Measurements from ENCODE around the gene AMFR. TPM values are rescaled to one million over a fixed set of nuclear protein-coding genes. Genes with fewer than 3 reads are reported as not detected.

The AMFR gene
- total RNA-seq, 1 experiment from 2014 or later: 25.6 TPM

DNA sequence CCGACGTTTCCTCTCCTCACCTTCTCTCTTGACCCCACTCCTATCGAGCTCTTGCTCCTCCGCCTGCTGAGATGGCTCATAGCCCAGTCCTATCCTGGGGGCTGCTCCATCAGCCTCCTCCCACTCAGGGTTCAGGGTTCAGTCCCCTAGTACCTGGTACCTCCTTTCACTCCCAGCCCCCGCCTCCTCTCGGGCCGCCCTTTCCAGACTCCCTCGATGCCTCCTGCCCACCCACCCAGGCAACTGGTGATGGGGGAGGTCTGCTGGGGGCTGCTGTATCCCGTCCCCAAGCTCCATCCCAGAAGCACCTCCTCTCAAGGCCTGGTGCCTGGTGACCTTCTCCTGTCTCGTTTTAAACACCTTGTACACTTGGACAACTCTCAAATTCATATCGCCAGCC lies 93.9 kb downstream of the AMFR start:
- H3K27me3 Mint-ChIP-seq (ENCODE audit: low read depth): peaks cover 1% of the 10 kb centered on the region; the same call in 1 of the 2 replicates
- H3K4me2 ChIP-seq (ENCODE audit: insufficient read depth, insufficient read length, low read length): no peak overlapping the region
- H2BK12ac ChIP-seq (ENCODE audit: insufficient read length, low read depth, low read length): no peak overlapping the region
- H3K36me3 Mint-ChIP-seq (ENCODE audit: insufficient read depth in 1 of 3, low read depth in 3 of 3): no peaks in the 10 kb centered on the region; a peak in 2 of 7 replicates
- no peak overlapping the region for H3K4me3 Mint-ChIP-seq
- no peak overlapping the region for H3K14ac ChIP-seq (ENCODE audit: insufficient read depth, low read length)
- no peaks in the 10 kb centered on the region for H3K4me1 Mint-ChIP-seq
- no peak overlapping the region for H3K56ac ChIP-seq (ENCODE audit: insufficient read length, low read depth, low read length)
- no CpG with 5 or more reads among the region's 11 CpGs for WGBS (ENCODE audit: extremely low coverage, insufficient read length, low lambda C conversion rate)
- H3K4me1 ChIP-seq (ENCODE audit: insufficient read depth, low read length): no peaks in the 10 kb centered on the region
- no peak overlapping the region for H3K27ac ChIP-seq (ENCODE audit: insufficient read length, low read depth, low read length)
- H3T11ph ChIP-seq (ENCODE audit: low read length): no peak overlapping the region
- H2BK20ac ChIP-seq (ENCODE audit: low read depth, low read length, poor library complexity, severe bottlenecking): no peak overlapping the region
- H3K27me3 ChIP-seq (ENCODE audit: insufficient read depth, low read length): no peaks in the 10 kb centered on the region
- H4K20me1 ChIP-seq (ENCODE audit: control insufficient read depth, insufficient read depth, insufficient read length): no peaks in the 10 kb centered on the region
- no peak overlapping the region for H2BK120ac ChIP-seq (ENCODE audit: low read depth, low read length, poor library complexity, severe bottlenecking)
- H3K79me1 ChIP-seq (ENCODE audit: insufficient read depth, low read depth, low read length, poor library complexity, severe bottlenecking): no peaks in the 10 kb centered on the region
- H3K23ac ChIP-seq (ENCODE audit: insufficient read length, low read depth, low read length): no peak overlapping the region
- H3K18ac ChIP-seq (ENCODE audit: insufficient read length, low read depth, low read length): no peak overlapping the region
- H3K4ac ChIP-seq (ENCODE audit: low read depth, low read length): no peak overlapping the region
- H2AK5ac ChIP-seq (ENCODE audit: insufficient read length, low read length): no peak overlapping the region
- H3K9me3 ChIP-seq (ENCODE audit: control insufficient read depth, low read depth, low read length): no peaks in the 10 kb centered on the region
- H4K8ac ChIP-seq (replicated peaks; ENCODE audit: insufficient read length, low read depth, low read length): no peak overlapping the region
- DNase-seq: no peak
- H2AFZ ChIP-seq (ENCODE audit: low read length): no peak overlapping the region
- H3K9ac ChIP-seq (ENCODE audit: extremely low read depth, insufficient read length, low read length): no peak overlapping the region
- H2BK5ac ChIP-seq (ENCODE audit: insufficient read length, low read length): no peak overlapping the region
- H4K5ac ChIP-seq (ENCODE audit: insufficient read length, low read depth, low read length): no peak overlapping the region
- H3K27ac Mint-ChIP-seq: no peak overlapping the region
- TF ChIP-seq, protein P1, sequence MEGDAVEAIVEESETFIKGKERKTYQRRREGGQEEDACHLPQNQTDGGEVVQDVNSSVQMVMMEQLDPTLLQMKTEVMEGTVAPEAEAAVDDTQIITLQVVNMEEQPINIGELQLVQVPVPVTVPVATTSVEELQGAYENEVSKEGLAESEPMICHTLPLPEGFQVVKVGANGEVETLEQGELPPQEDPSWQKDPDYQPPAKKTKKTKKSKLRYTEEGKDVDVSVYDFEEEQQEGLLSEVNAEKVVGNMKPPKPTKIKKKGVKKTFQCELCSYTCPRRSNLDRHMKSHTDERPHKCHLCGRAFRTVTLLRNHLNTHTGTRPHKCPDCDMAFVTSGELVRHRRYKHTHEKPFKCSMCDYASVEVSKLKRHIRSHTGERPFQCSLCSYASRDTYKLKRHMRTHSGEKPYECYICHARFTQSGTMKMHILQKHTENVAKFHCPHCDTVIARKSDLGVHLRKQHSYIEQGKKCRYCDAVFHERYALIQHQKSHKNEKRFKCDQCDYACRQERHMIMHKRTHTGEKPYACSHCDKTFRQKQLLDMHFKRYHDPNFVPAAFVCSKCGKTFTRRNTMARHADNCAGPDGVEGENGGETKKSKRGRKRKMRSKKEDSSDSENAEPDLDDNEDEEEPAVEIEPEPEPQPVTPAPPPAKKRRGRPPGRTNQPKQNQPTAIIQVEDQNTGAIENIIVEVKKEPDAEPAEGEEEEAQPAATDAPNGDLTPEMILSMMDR (conservative IDR thresholded peaks at IDR 0.05): no peak
- H2BK15ac ChIP-seq (ENCODE audit: low read depth, low read length): no peak overlapping the region
- no peaks in the 10 kb centered on the region for H3K79me2 ChIP-seq (ENCODE audit: insufficient read depth, low read length)
- no peaks in the 10 kb centered on the region for H3K23me2 ChIP-seq (ENCODE audit: insufficient read length, low read depth, low read length, poor library complexity, severe bottlenecking)
- H4K91ac ChIP-seq (ENCODE audit: insufficient read length, low read depth, low read length): no peak overlapping the region
- H3K9me3 Mint-ChIP-seq: no peaks in the 10 kb centered on the region
